ENCODE measurements around the gene LSAMP. TPM values are rescaled to one million over a fixed set of nuclear protein-coding genes. Genes with fewer than 3 reads are reported as not detected.

Gene LSAMP
- total RNA-seq, 1 experiment from 2014 or later: not detected

DNA sequence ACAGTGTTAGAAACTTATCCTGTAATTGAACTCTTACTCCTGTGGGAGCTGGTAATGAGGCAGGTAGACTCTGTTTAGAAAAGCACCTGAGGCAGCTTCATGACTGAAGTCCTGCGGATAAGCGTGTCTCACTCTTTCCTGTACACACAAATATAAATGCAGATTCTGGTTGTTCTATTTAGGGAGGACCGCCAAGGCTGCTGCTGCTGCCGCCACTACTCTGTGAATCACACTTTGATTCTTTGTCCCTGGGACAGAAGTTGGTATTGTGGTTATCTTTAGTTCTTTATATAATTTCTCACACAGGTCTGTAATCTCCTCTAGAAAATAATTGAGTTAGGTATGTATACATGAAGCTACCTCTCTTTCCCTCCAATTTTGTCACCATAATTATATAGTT is 3.6 kb downstream of the LSAMP start:
- in situ Hi-C loops (cut with HindIII; ENCODE audit: low pct_unique_long_range_greater_than_20kb, low sequenced_read_pairs): no loop called here
- no peak for DNase-seq (ENCODE audit: low read depth)

DNA sequence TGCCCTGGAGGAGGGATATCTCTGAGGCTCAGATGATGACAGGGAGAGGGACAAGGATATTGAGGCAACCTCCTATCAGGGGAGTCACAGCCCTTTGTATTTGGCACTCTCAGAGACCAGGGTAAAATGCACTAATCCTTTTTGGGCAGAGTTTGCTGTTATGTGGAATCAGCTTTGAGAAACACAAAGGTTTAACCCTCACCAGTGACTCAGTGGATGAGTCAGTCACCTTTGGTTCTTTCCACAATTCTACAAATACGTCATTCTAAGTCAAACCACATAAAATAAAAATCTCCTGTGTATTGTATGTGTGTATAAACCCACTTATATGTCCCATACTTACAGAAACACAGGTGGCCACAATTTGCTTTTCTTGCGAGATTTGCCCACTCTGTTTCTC is 5.1 kb downstream of the LSAMP start:
- in situ Hi-C loops (cut with HindIII; ENCODE audit: low pct_unique_long_range_greater_than_20kb, low sequenced_read_pairs): no loop called here
- peak; percentile 4 for DNase-seq (ENCODE audit: low read depth)

DNA sequence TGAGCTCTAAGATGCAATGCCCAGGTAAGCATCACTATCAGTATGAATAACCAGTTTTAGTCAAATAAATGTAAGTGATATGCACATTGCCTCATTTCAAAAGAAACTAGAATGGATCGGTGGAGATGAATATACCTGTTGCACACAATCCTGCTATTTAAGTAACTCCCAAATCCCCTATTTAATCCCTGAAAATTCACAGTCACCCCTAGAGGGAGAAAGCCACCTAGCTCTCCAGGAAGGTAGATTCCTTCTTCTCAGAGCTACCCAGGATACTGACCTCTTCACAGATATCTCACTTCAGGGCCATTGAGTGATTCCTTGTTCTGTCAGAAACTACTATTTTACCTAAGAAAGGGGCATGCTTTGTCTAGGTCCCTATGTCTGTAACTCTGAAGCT is 11.7 kb downstream of the LSAMP start:
- DNase-seq (ENCODE audit: low read depth): no peak
- in situ Hi-C loops (cut with HindIII; ENCODE audit: low pct_unique_long_range_greater_than_20kb, low sequenced_read_pairs): no loop called here

DNA sequence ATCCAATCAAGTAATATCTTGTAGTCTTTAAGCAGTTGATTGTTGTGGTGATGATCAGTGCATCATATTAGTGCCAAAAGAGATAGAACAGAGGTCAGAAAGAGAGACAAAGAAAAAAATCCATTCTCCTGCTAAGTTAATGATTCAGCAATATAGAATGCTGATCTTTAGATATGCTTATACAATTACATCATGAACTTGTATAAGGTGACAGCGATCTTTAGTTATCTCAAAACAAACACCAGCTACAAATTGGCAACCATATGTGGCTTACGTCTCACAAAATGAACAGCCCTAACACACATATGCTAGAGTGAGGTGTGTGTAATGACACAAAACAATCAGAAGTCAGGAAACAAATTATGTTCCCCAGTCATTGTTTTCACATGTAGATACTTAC is 12.5 kb downstream of the LSAMP start:
- no peak for DNase-seq (ENCODE audit: low read depth)
- in situ Hi-C loops (cut with HindIII; ENCODE audit: low pct_unique_long_range_greater_than_20kb, low sequenced_read_pairs): no loop called here

DNA sequence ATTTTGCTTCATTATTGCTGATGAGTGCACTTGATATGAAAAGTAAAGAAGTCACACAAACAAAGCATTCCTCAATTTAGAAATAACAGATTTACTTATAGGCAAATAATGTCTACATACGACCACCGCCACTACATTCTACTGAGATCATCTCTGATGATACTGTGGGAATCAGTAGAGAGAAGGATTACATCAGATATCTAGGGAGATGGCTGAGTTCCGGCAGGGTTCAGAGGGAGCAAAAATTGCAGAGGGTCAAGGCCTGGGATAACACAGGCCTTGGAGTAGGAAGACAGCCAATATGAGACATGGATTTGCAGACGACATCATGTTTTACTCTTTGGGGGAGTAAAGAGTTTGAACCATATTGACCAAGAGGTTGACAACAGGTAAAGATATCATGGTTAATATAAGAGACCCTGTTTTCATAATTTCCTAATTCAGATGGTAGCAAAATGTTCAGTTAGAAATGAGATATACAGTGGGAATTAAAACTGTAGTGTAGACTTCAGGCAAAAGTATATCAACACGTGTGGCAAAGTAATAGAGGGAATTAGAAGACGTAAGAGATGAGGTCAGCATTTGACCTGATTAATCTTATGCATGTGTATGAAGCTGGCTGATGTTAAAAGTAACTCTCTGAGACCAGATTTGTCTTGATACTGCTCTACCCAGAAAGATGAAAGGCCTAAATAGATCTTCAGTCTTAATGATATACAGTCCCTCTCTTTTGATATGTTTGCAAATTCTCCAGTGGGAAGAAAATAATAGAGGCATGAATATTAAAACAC is 15.6 kb downstream of the LSAMP start:
- DNase-seq (ENCODE audit: low read depth): no peak
- in situ Hi-C loops (cut with HindIII; ENCODE audit: low pct_unique_long_range_greater_than_20kb, low sequenced_read_pairs): no loop called here

DNA sequence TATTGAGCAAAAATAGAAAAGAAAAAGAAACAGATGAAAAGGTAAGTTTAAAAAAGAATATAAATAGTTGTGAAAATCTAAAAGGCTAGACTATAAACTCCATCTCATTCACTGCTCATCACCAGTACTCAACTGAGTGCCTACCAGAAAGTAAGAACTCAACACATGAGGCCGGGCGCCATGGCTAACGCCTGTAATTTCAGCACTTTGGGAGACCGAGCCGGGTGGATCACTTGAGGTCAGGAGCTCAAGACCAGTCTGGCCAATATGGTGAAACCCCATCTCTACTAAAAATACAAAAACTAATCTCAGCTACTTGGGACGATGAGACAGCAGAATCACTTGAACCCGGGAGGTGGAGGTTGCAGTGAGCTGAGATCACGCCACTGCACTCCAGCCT is 19.3 kb downstream of the LSAMP start:
- no peak for DNase-seq (ENCODE audit: low read depth)
- in situ Hi-C loops (cut with HindIII; ENCODE audit: low pct_unique_long_range_greater_than_20kb, low sequenced_read_pairs): no loop called here

DNA sequence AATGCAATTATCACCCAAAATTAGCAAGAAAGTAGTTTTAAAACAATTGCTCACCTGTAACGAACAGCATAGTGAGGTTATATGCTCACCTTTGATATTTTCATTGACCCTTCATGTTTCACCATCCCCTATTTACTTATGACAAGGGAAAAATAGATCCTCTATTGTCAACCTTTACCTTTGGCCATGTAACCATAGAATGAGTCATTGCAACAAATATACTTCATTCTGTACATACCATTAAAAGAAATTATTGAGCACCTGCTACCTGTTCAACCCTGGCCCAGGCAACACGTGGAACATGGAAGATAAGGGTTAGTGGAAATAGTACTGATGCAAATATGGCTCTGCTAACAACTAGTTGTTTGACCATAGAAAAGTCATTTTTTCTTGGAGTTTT is 20.2 kb downstream of the LSAMP start:
- in situ Hi-C loops (cut with HindIII; ENCODE audit: low pct_unique_long_range_greater_than_20kb, low sequenced_read_pairs): no loop called here
- DNase-seq (ENCODE audit: low read depth): no peak

DNA sequence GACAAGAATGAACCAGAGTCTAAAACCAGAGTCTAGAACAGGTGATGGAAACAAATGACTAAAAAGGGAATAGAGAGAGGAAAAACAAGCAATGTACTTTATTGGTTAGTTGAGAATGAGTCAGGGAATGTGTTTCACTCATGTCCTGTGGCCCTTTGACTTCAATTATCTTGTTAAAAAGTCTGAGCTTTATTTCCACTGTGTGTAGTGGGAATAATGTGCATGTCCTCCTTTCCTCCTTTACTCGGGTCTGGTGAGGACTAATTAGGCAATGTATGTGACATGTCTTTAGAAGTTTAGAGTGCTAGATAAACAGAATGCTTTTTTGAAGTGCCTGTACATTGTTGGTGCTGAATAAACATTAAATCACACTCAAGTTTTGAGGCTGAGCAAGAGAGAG is 21.3 kb downstream of the LSAMP start:
- in situ Hi-C loops (cut with HindIII; ENCODE audit: low pct_unique_long_range_greater_than_20kb, low sequenced_read_pairs): no loop called here
- no peak for DNase-seq (ENCODE audit: low read depth)

DNA sequence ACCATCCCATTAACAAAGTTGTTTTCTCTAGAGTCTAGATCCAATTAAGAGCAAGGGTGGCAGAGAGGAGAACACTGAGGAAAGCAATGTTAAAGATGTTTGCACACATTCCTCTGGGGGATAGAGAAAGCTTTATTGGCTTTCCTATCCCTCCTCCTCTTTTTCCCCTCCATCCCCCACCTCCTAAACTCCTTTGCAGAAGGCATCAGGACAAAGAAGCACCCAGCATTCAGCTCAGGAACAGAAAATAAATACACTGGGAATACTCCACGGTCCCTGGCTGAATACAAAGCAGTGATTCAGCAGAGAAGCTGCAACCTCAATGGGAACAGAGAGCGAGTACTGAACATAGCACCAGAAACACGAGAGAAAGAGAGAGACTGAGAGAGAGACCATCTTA is 21.9 kb downstream of the LSAMP start:
- no peak for DNase-seq (ENCODE audit: low read depth)
- in situ Hi-C loops (cut with HindIII; ENCODE audit: low pct_unique_long_range_greater_than_20kb, low sequenced_read_pairs): no loop called here

DNA sequence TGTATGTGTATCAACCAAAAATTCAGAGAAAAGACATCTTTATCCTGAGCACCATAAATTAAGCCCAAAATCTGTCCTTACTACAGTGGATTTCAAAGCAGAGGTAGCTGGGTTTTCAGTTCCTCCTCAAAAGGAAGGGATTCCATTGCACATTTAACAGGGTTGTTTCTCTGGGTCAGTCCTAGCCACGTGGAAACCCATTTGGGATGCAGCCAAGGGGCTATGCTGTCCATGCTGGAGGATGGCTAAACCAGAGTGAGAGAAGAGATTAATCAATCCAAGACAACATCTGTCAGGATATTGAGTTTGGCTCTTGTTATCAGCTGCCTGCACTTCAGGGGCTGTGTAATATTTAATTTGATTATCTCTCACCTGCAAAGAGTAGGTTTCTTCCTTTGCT is 28.1 kb downstream of the LSAMP start:
- DNase-seq (ENCODE audit: low read depth): no peak
- in situ Hi-C loops (cut with HindIII; ENCODE audit: low pct_unique_long_range_greater_than_20kb, low sequenced_read_pairs): no loop called here

DNA sequence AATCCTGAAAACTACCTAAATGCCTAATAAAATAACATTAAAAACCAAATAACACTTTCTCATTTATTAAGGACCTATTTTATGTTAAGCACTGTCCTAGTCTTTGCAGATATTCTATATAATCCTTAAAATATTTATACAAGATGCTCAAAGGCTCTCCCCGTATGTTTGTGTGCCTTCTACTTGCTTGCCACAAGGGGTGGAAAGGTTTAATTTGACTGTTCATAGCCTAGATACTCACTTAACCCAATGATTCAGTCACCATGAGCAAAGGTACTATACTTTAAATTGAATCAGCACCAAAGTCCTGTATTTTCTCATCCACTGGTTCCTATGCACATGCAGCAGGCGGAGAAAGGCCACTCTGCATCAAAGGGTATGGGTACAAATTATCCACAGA is 32.0 kb downstream of the LSAMP start:
- in situ Hi-C loops (cut with HindIII; ENCODE audit: low pct_unique_long_range_greater_than_20kb, low sequenced_read_pairs): no loop called here
- DNase-seq (ENCODE audit: low read depth): no peak

DNA sequence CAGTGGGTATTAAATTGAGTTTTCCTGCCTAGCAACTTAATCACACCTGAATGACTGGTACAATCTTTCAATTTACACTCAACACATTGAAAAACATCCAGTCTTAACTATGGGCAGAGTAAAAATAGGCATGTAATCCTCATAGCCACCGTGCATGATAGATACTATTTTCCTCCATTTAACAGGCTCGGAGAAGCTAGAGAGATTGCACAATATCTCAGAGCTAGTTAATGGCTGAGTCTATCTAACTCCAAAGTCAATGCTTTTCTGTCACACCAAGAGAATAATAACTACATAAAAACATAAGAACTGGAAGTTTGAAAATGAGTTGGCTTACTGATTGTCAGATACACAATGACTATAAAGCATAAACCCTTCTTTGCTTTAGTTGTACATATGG is 36.8 kb downstream of the LSAMP start:
- no peak for DNase-seq (ENCODE audit: low read depth)
- in situ Hi-C loops (cut with HindIII; ENCODE audit: low pct_unique_long_range_greater_than_20kb, low sequenced_read_pairs): no loop called here

DNA sequence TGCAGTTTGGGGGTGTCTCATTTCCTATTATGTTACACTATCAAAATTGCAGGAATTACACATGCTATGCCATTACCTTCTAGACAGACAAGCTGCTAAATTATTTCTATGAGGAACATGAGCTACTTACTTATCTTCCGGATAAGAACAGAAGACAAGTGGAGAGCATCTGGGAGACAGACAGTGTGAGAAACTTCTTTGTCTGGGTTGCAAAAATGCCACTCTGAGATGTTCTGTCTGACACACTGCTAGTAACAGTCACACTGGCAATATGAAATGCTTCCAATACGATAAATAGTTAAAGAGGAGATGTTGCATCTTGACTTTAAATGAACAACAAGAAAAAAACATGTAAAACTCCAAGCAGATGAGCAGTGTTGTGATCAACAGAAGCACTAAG is 40.1 kb downstream of the LSAMP start:
- in situ Hi-C loops (cut with HindIII; ENCODE audit: low pct_unique_long_range_greater_than_20kb, low sequenced_read_pairs): no loop called here

DNA sequence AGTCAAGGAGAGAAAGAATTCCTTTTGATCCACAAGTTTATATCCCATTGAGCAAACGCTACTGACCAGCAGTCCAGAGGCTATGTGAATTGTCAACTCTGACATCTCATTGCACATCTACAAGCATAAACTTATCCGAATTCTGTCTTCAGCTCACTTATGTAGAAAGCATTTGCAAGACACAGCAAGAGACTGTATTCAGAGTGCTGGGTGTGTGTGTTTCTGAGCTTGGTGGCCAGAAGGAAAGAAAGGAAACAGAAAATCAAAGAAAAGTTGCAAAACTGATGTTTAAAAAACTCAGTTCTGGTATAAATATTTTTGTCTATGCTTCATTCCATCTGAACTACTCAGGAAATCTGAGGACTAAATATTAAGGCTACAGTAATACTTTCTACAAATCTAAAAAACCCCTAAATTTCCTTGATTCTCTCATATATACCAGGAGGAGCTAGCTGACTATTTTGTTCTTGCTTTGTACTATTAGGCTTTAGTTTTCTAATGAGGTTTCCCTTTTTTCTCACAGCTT is 45.5 kb downstream of the LSAMP start:
- in situ Hi-C loops (cut with HindIII; ENCODE audit: low pct_unique_long_range_greater_than_20kb, low sequenced_read_pairs): no loop called here

More for the DNA sequence above, 40.1 kb downstream of the LSAMP start:
- no peak for DNase-seq (ENCODE audit: low read depth)

DNA sequence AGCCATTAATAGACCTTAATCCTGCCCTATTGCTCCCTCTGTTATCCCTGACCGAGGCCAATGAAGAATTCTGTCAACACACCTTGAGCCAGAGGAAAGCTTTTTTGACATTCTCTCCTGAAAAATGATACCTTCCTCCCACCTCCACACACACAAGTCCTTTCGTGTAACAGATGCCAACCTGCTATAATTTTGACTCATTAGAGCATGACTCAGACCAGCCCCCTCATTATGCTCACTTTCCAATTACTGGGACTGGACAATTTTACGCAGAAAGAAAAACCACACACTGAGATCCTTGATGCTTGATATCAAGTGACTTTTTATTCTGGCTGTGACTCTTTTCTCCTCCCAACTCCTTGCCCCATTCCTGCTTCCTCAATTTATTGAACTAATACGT is 50.9 kb downstream of the LSAMP start:
- no peak for DNase-seq (ENCODE audit: low read depth)
- in situ Hi-C loops (cut with HindIII; ENCODE audit: low pct_unique_long_range_greater_than_20kb, low sequenced_read_pairs): no loop called here

More for the DNA sequence above, 45.5 kb downstream of the LSAMP start:
- DNase-seq (ENCODE audit: low read depth): no peak

DNA sequence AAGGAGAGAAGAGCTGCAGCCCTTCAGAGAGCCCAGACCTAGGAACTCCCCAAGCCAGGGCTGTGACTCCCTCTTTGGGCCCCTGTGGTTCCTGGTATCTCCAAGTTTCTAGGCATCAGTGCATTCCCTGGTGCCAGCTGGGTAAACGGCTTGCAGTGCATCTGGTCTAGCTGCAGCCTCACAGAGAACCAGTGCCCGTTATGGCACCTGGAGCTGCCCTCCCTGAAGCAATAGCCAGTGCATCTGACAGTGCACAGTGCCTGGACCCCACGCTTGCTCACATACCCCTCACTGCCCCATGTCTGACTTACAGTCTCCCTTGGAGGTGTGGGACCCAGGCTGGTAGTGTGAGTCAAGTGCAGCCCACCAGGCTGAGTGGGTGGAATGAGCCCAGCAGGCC is 52.1 kb downstream of the LSAMP start:
- DNase-seq (ENCODE audit: low read depth): no peak
- in situ Hi-C loops (cut with HindIII; ENCODE audit: low pct_unique_long_range_greater_than_20kb, low sequenced_read_pairs): no loop called here

DNA sequence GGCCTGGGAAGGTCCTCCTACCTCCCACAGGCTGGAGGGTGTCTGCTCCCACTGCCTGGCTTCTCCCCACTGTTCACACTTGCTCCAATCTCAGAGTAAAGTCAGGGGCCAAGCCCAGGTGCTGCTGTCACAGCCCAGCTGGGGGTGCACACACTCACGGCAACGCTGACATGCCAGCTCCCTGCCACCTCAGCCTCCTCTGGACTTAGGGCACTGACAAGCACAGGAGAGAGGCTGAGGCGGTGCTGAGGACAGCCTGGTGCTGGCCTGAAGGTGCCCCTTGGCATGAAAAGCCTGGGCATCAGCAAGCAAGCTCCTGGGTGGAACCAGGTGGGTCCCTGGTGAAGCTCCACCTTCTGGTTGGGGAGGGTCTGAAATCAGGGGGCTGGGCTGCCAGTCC is 53.0 kb downstream of the LSAMP start:
- DNase-seq (ENCODE audit: low read depth): no peak
- in situ Hi-C loops (cut with HindIII; ENCODE audit: low pct_unique_long_range_greater_than_20kb, low sequenced_read_pairs): no loop called here

DNA sequence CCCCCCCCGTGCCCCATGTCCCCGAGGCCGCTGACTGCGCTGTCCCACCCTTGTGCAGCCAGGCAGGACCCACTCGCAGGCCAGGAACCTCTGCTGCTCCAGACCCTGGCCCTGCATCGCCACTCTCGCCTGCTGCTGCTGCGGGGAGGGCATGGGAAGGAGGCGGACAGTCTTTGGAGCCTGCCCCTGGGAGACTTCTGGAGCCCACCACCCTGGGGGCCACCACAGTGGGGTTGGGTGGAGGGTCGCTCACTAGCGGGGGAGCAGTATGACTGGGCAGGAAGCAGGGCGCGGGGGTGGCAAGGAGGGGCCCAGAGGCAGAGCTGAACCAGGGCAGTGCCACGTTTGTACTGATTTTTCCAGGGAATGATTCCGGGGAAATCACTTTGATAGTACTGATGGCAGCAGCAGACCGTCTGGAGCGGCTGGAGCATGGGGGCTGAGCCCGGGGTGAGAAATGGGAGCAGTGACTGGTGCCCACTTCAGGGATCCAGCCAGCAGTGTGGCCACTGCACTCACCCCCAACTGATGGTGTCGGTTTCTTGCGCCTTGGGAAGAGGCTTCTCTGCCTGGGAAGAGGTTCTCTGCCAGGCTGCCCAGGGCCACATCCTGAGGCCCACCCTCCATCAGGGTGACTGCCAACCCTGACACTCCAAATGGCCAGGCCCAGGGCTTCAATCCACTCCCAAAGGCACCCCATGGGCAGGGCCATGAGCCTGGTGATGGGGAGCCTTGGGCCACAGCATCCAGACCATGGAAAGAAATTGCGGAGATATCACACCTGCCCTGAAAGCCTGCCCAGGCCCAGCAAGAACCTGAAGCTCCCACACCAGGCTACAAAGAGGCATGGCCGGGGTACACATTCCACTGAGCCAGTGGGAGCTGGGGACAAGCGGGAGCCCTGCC is 53.7 kb downstream of the LSAMP start:
- no peak for DNase-seq (ENCODE audit: low read depth)
- in situ Hi-C loops (cut with HindIII; ENCODE audit: low pct_unique_long_range_greater_than_20kb, low sequenced_read_pairs): no loop called here

DNA sequence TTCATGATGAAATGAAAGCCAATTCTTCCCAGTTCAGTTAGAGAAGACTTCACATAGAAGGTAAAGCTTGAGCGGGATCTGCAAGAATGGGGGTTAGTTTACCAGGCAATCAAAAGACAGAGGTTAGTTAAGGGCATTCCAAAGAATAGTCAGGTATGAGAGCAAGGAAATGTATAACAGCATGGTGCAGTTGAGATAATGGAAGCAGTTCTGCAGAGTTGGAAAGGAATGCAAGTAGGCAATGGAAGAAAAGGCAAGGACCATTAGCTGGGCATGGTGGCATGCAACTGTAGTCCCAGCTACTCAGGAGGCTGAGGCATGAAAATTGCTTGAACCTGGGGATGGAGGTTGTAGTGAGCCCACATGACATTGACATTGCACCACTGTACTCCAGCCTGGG is 55.0 kb downstream of the LSAMP start:
- DNase-seq (ENCODE audit: low read depth): no peak
- in situ Hi-C loops (cut with HindIII; ENCODE audit: low pct_unique_long_range_greater_than_20kb, low sequenced_read_pairs): no loop called here
